Activated CD8-positive, alpha-beta memory T cell treated with anti-CD3 and anti-CD28 coated beads for 36 hours (primary cell): ENCODE measurements around the gene ATP6V1E1. TPM values are rescaled to one million over a fixed set of nuclear protein-coding genes. Genes with fewer than 3 reads are reported as not detected.
"Not testable (repeated sequence)": the region's sequence is repeated elsewhere in the genome, so short reads cannot be mapped to it uniquely, and the experiment has no call there.

Experiments used
- CTCF ChIA-PET: fragments of 350-600 bp; sonication (Branson Sonifier 250); formaldehyde crosslinking; loops from one replicate; lab custom pipeline; 2021; ENCODE audit warnings: antibody characterized with exemption; lab: Charles Lee
- POLR2A ChIA-PET: fragments of 350-600 bp; sonication (Branson Sonifier 250); formaldehyde crosslinking; loops from one replicate; lab custom pipeline; 2021; ENCODE audit warnings: antibody characterized with exemption; lab: Charles Lee
- total RNA-seq, 2 experiments: library from RNA; stranded (reverse); gene quantifications; one replicate each; pipeline ENCODE4 v1.2.3, GENCODE V29; 2021

The ATP6V1E1 gene
- total RNA-seq, 2 experiments from 2014 or later = 90.3 to 95.0 TPM

- POLR2A ChIA-PET = interaction anchor here (1.3 kb wide), 1 partner anchor 9 kb away, joined by 6 read pairs; no protein-coding TSS in a partner anchor
- CTCF ChIA-PET = no interaction called here
Measured at GRCh38 chr22:17638182-17638431, 9.6 kb upstream of the ATP6V1E1 start.

- POLR2A ChIA-PET = no interaction called here
- CTCF ChIA-PET = no interaction called here
Measured at GRCh38 chr22:17637490-17638181, 9.1 kb upstream of the ATP6V1E1 start.

- CTCF ChIA-PET, POLR2A ChIA-PET: not testable (repeated sequence)
Measured at GRCh38 chr22:17636850-17637249, 8.3 kb upstream of the ATP6V1E1 start.

GRCh38 chr22:17634696-17635095, 6.1 kb upstream of the ATP6V1E1 start:
- ChIA-PET CTCF (no interaction called here), POLR2A (no interaction called here)

GRCh38 chr22:17633998-17634323, 5.4 kb upstream of the ATP6V1E1 start:
- POLR2A ChIA-PET = no interaction called here
- CTCF ChIA-PET = no interaction called here

GRCh38 chr22:17633217-17633997, 4.9 kb upstream of the ATP6V1E1 start:
- ChIA-PET CTCF (no interaction called here), POLR2A (no interaction called here)

GRCh38 chr22:17631076-17631565, 2.6 kb upstream of the ATP6V1E1 start:
- CTCF ChIA-PET = interaction anchor here (0.6 to 0.7 kb wide), 2 partner anchors 9 to 65 kb away, joined by 3 read pairs; no protein-coding TSS in a partner anchor
- POLR2A ChIA-PET = no interaction called here

GRCh38 chr22:17629641-17630040, 1.1 kb upstream of the ATP6V1E1 start:
- ChIA-PET POLR2A (interaction anchor here (1.2 kb wide), 1 partner anchor 9 kb away, joined by 6 read pairs; the partner anchor contains the start of gene BCL2L13), CTCF (interaction anchor here (0.8 kb wide), 1 partner anchor 42 kb away, joined by 3 read pairs; no protein-coding TSS in a partner anchor)

GRCh38 chr22:17629173-17629489, 582 bp upstream of the ATP6V1E1 start:
- CTCF ChIA-PET = interaction anchor here (0.8 kb wide), 1 partner anchor 43 kb away, joined by 3 read pairs; no protein-coding TSS in a partner anchor

GRCh38 chr22:17627961-17628405, 566 bp downstream of the ATP6V1E1 start:
- POLR2A ChIA-PET = no interaction called here
- CTCF ChIA-PET = no interaction called here

More at GRCh38 chr22:17629173-17629489, 582 bp upstream of the ATP6V1E1 start:
- POLR2A ChIA-PET = interaction anchor here (1.2 kb wide), 1 partner anchor 10 kb away, joined by 6 read pairs; the partner anchor contains the start of gene BCL2L13

- ChIA-PET POLR2A (no interaction called here), CTCF (no interaction called here)
Measured at GRCh38 chr22:17613280-17613679, 15.3 kb downstream of the ATP6V1E1 start.

GRCh38 chr22:17612057-17612456, 16.5 kb downstream of the ATP6V1E1 start:
- ChIA-PET POLR2A (no interaction called here), CTCF (no interaction called here)

- POLR2A ChIA-PET = no interaction called here
- CTCF ChIA-PET = no interaction called here
Measured at GRCh38 chr22:17607891-17608521, 20.5 kb downstream of the ATP6V1E1 start.

GRCh38 chr22:17606496-17606895, 22.1 kb downstream of the ATP6V1E1 start:
- ChIA-PET POLR2A (no interaction called here), CTCF (no interaction called here)

- CTCF ChIA-PET = no interaction called here
Measured at GRCh38 chr22:17603668-17604067, 24.9 kb downstream of the ATP6V1E1 start.

GRCh38 chr22:17601031-17601430, 27.5 kb downstream of the ATP6V1E1 start:
- POLR2A ChIA-PET = interaction anchor here (0.6 kb wide), 1 partner anchor 39 kb away, joined by 4 read pairs; no protein-coding TSS in a partner anchor

More at GRCh38 chr22:17603668-17604067, 24.9 kb downstream of the ATP6V1E1 start:
- POLR2A ChIA-PET = no interaction called here

GRCh38 chr22:17598318-17598717, 30.2 kb downstream of the ATP6V1E1 start:
- CTCF ChIA-PET = no interaction called here
- POLR2A ChIA-PET = no interaction called here

More at GRCh38 chr22:17601031-17601430, 27.5 kb downstream of the ATP6V1E1 start:
- CTCF ChIA-PET = no interaction called here

- ChIA-PET CTCF (no interaction called here), POLR2A (no interaction called here)
Measured at GRCh38 chr22:17597217-17597616, 31.3 kb downstream of the ATP6V1E1 start.

GRCh38 chr22:17596226-17596625, 32.3 kb downstream of the ATP6V1E1 start:
- CTCF ChIA-PET = no interaction called here

GRCh38 chr22:17592201-17592600, 36.3 kb downstream of the ATP6V1E1 start:
- POLR2A ChIA-PET = no interaction called here
- CTCF ChIA-PET = no interaction called here

More at GRCh38 chr22:17596226-17596625, 32.3 kb downstream of the ATP6V1E1 start:
- POLR2A ChIA-PET = no interaction called here
